ENCODE measurements around the gene TMEM213.
A peak's percentile ranks its signal among the peaks of the same experiment; 100 is the strongest.

The TMEM213 gene

DNA sequence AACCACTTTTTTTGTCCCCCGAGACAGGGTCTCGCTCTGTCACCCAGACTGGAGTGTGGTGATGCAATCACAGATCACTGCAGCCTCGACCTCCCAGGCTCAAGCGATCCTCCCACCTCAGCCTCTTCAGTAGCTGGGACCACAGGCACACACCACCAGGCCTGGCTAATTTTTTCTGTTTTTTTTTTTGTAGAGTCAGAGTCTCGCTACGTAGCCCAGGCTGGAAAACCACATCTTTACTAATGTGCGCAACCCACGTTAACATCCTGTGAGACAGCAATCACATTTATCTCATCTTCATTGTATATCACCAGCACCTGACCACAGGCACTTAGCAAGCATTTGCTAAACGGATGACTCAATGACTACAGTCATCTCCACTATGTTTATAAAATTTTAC, 78.0 kb downstream of the TMEM213 start:
- DNase-seq (ENCODE audit: low read depth in 2 of 2), result peak in 1 of 2 donors; percentile 39

DNA sequence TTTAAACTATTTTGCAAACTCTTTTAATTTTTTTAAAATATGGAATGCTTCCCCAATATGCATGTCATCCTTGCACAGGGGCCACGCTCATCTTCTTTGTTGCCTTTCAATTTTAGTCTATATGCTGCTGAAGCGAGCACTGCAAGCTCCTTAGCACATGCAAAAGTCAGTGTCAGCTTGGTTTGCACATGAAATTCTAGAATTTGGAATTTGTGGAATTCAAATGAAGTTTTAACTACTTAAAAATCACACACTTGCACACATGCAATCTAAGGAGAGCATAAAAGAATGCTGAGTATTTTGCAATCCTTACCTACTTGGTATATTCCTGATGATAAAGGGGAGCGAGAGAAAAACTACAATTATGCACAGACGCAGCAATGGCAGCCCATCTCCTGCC, 78.5 kb downstream of the TMEM213 start:
- DNase-seq (ENCODE audit: low read depth in 2 of 2), result no peak

DNA sequence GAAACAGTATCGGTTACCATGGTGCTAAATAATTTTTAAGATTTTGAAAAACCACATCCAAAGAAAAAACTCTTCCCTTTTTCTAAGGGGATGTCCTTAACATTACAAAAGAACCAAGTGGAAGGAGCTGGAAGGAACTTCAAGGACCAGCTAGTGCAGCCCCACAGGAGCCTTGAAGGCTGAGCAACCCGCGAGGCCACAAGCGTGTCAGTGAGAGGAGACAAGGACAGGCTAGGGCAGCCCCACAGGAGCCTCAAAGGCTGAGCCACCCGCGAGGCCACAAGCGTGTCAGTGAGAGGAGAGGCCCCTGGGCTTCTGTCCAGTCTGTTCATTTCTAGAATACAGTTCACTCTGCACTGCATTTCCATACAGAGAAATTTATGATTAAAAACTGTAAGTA, 80.3 kb downstream of the TMEM213 start:
- DNase-seq (ENCODE audit: low read depth in 2 of 2), result no peak

DNA sequence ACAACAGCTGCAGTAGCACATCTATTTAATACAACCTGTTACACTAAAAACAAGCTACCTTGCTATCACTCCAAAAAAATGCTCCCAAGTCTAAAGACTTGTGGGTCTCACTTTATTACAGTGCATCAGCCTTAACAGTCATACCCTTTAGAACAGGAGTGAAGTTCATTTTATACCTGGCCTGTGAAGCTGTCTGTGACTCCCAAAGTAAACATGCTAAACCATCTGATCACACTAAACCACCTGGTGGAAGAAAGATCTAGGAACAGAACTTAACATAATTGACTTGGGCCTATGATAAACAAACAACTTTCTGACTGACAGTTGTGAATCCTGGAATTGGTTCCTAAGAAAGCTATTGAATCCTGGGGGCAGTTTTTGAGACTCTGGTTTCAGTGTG, 81.1 kb downstream of the TMEM213 start:
- DNase-seq (ENCODE audit: low read depth in 2 of 2), result no peak

DNA sequence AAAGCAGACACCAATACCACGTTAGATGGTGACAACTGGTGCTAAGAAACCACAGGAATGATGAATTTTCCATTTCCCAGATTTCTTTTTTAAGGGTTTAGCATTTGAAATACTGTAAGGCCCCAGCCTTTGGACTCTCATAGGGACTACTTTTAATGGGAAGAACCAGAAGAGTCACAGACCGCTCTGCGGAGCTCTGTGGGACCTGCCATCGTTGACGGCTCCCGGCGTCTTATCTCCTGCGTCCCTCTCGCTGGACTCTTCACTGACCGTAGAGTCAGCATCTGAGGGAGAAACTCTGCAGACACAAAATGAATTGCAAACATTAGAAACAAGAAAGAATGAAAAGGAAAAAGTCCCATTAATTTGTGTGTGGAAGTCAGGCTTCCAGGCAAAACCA, 81.6 kb downstream of the TMEM213 start:
- no peak for DNase-seq (ENCODE audit: low read depth in 2 of 2)

DNA sequence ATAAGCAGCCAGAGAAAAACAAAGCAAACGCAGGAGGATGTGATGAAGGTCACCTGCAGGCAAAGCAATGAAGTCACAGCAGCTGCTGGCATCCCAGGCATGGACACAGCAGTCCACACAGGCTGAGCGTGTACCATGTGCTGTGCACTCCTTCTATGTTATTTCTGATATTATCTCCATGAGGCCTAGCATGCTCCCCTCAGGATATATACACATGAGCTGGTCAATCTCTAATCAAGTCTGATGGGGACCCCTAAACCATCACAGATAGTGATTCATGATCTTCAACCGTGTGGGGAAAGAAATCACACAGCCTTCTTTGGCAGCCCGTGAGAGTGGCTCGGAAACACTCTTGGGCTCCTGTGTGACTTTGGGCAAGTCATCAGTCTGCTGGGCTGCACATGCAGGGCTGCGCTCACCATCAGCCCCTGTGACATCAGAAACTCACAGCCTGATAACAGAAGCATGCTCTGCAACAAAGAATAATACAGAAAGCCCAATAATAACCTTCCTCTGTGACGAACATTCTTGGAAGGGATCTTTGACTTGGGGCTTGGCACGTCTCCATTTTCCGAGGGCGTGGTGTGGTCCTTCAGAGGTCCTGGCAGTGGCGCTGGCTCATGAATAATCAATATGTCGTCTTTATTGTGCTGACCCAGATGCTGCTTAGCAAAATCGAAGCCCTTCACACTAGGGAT, 83.2 kb downstream of the TMEM213 start:
- DNase-seq (ENCODE audit: low read depth in 2 of 2), result no peak

DNA sequence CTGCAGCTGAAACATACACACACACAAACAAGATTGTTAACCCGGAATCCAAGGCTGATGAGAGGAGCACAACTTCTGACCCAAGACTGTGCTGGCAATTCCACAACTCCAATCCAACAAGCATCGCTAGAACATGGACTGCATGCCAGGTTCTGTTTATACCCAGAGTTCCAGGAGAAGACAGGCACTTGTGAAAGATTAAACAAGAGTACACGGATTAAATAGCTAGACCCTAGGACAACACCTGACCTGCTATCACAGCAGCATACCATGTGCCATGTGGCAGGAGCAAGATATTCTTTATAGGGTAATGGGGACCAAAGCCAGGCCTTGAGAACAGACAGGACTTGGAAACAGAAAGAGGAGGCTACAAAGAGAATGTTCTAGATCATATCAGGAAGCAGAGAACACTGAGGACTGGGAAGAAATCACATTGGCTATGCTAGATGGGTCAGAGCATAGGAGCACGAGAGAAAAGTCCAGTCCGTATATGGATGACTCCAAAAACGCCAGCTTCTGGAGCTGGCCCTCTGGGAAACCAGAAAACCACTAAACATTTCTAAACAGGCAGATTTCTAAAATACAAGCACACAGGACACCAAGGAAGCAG, 83.9 kb downstream of the TMEM213 start:
- DNase-seq (ENCODE audit: low read depth in 2 of 2), result no peak

DNA sequence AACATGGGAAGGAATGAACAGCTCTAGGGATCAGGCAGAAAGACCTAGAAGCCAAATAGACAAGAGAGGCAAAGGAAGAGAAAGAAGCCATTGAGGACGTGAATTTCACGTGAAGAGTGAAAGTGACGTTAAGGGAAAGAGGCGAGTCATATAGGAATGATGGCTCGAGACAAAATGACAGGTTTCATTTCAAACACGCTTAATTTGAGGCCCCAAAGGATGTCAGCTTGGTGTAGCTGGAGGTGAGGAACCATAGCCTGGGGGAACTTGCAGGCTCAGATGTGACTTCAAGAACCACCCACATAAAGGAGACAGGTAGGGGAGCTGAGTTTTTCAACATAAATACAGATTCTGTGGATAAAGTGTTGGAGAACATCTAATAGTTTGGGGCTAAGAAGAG, 84.5 kb downstream of the TMEM213 start:
- no peak for DNase-seq (ENCODE audit: low read depth in 2 of 2)

DNA sequence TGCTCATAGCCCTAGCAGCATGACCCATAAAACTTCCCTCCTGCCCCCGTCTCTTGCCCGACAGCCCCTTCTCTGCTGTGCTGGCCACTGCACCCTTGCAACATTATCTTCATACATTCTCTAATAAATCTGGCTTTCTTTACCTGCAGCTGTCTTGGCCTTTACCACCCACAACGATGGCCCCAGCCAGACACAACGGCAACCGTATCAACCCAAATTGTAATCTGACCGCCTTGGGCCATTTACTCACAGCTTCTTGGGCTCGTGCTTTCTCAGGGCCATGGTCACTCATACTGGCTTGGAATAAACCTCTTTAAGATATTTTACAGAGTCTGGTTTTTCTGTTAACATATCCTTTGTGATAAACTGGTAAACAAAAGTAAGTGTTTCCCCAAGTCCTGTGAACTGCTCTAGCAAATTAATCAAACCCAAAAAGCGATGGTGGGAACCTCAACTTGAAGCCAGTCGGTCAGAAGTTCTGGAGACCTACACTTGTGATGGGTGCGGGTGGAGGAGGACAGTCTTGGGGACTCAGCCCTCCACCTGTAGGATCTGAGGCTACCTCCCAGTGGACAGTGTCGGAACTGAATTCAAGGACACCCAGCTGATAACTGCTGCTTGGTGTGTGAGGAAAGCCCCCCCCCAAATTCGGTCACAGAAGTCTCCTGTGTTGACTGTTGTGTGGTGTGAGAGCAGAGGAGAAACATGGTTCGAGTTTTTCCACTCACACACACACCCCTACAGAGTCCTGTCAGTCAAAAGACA, 87.8 kb downstream of the TMEM213 start:
- DNase-seq (ENCODE audit: low read depth in 2 of 2), result no peak

DNA sequence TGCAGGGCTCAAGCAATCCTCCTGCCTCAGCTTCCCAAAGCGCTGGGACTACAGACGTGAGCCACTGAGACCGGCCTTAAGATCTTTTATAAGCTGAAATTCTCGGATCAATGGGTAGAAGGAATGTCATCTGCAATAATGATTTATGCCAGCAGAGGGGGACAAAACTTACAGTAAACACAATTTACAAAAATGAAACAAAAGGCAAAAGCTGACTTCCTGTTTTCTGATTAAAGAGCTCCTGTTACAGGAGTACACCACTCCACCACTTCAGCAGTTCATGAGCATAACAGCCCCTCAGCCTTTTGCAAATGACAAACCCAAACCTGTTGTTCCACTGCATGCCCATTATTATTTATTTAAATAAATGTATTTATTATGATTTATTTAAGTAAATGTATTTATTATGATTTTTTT, 88.7 kb downstream of the TMEM213 start:
- no peak for DNase-seq (ENCODE audit: low read depth in 2 of 2)

DNA sequence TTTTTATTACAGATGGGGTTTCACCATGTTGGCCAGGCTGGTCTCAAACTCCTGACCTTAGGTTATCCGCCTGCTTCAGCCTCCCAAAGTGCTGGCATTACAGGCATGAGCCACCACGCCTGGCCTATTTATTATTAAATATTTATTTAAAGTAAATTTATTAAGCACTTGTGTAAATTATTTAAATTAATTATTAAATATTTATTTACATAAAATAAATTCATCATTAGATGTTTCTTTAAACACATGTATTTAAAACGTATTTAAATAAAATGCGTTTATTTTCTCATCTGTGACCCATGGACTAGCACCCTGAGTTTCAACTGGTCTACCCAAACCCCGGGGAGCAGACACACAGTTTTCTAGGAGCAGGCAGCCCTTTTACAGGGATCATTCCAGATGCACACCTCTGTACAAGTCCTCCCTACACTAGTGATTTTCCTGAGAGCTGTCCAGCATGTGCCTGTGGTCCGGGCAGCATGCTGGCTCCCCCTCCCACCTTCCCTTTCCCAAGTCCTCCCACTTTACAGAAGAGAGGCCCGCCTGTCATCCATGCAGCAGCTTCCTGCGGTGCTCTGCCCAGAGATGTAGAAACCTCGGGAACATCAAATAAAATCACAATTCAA, 89.4 kb downstream of the TMEM213 start:
- no peak for DNase-seq (ENCODE audit: low read depth in 2 of 2)
